Measurements from ENCODE around the gene RBMS3.
"Not testable (repeated sequence)": the region's sequence is repeated elsewhere in the genome, so short reads cannot be mapped to it uniquely, and the experiment has no call there.

RBMS3 gene

DNA sequence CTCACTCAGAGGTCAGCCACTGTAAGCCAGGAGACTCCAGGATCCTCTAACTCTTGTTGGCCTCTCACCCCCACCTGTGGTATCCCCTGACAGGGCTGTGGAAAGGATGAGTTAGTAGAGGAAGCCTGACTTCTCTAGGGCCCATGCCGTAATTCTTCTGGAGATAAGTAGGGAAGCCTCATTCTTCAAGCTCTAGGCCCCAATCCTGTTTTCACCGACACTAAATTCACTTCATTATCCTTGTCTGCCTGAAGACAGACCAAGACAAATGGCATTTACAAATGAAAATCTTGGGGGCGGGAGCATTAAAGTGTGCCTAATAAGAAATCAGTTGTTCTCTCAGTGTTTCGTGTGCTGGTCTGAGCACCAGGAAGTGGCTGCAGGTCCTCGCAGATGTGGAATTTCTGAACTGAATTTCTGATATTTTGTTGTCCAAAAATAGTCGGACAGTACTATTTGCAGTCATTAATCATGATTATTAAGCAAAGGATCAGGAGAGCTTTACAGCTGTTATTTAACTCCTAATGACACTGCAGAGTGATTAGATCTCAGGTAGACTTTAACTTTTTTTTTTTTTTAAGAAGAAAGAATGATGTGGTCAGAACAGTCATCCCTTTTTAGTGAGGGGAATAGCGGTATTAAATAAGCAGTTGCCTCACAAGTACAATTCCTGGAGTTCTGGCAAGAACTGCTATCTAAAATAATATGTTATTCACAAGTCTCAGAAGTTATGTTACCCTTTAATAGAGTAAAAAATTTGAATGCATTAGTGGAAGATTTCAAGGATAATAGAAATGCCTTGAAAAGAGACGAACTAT is 58.4 kb downstream of the RBMS3 start:
- DNase-seq (ENCODE audit: low read depth, low spot score) = no peak

DNA sequence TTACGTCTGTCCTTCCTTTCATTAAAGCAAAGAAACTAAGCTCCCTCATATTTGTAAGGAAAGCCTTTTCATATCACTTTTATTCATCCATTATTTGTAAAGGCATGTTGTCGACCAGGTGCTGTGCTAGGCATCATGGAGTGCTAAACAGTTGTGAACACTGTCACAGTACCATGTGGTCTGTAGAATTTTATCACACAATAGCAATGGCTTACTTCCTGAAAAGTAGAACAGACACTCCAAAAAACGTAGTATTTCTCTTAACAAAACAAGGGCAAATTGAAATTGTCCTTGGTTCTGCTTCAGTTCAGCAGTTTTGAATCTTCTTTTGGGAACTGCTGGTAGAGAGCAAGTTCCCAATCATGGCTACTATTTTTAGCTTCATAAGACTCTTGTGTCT is 63.3 kb downstream of the RBMS3 start:
- no peak for DNase-seq (ENCODE audit: low read depth, low spot score)

DNA sequence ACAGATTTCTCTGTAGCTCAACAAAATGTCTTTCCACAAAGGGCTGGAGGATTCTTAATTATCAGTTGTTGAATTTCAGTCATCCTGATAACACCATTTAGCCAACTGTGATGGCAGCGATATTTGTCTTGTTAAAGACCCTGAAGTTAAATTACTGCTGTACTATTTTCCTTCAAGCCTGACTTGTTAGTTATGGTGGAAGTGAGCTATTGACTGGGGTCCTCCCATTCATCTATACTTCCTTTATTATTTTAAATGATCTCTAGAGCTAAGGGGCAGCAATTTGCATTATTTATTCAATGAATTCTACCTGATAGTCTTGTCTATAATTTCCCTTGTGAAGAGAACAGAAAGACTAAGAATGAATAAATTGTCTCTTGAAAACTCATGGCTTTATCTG is 64.1 kb downstream of the RBMS3 start:
- DNase-seq (ENCODE audit: low read depth, low spot score) = no peak

DNA sequence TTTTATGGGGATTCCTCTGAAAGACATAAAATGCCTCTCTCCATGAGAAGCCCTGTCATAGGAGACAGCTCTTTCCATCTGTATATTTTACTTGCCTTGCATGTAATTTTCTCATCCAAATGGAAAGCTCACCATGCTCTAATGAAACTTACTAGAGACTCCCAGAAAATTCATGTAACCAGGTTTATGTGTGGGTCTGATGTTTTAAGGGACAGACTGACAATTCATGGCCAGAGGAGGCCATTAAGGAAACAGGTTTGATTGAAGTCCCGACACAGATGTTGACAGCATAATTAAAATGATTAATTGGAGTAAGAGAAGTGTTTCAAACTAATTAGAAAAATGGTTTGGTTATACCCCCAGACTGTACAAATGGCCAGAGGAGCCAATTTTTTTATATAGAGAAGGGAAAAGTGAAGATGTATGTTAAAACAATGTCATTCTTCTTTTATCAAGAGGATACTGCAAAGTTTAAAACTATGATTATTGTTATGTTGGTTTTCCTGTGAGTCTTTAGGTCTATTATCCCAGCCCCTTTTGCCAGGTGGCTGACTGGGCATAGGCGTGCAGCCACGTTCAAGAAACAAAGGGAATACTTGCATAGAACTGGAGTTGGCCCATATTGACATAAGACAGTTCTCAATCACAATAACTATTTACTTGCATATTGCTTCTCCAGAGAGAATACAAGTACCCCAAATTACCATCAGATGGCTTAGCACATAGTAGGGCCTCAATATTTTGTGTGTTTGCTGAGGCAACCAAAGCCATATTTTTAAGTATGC is 64.8 kb downstream of the RBMS3 start:
- DNase-seq (ENCODE audit: low read depth, low spot score) = no peak

DNA sequence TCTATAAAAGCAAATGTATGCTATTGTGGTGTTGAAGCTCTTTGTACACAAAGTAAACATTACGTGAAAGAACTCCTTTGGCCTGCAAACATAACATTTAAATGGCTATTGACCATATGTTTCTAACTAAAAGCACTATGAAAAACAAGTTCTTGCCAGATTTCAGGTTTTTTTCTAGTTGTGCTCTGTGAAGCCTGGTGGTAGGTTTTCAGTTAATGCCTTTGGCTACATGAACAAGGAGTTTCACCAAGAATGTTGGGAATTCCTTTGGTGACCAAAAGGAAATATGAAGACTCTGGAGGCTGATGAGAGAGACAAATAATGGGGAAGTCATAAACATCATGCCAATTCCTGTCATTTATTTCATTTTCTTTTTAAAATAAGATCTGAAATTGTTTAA is 66.0 kb downstream of the RBMS3 start:
- no peak for DNase-seq (ENCODE audit: low read depth, low spot score)

DNA sequence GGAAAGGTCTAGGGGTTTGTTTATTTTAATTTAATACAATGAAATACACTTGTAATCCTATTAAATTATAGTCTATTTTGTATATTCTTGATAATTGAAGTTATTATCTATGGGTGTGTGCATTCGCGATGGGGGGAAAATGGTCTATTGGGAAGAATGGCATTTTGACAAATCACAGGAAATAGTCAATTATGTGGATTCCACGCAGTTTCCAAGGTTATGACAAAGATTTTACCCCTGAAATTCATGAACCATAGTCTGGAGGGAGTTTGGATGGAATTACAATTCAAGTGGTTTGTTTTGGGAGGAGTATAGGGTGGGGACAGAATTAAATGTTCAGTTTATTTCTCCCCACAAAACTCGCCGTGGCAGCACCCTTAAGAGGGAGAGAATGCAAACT is 66.5 kb downstream of the RBMS3 start:
- DNase-seq (ENCODE audit: low read depth, low spot score) = no peak

DNA sequence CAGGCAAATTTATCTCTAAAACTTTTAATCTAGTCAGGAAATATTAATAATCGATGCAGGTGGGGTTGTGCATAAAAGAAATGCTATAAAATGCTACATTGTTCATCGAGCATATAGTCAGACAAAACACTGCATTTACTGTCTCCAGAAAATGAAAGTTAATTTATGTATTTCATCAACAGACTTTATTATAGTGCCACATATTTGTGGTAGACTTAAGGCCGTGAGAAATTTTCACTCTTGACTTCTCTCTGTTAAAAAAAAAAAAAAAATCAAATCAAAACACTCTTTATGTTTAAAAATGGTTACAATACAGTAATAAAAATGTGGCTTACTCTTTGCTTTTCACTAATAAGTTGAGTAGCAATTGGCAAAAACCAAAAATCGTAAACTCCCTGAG is 67.4 kb downstream of the RBMS3 start:
- no peak for DNase-seq (ENCODE audit: low read depth, low spot score)

DNA sequence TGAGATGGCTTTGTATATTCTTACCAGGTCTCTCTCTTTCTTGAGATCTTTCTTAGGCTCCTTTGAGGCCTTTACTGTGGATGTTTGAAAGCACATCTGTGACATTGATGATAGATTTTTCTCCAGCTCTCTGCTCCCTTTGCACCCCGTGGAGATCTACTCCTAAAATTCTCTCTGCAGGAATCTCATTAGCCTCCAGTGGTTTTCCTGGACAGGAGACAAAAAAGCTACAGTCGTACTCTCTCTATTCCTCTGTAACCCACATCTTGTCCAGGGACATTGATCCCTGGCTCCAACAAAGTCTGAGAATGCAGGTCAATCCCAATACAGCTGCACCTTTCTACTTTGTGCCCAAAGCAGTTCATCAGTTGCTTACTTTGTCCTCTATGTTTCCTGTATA is 68.2 kb downstream of the RBMS3 start:
- no peak for DNase-seq (ENCODE audit: low read depth, low spot score)

DNA sequence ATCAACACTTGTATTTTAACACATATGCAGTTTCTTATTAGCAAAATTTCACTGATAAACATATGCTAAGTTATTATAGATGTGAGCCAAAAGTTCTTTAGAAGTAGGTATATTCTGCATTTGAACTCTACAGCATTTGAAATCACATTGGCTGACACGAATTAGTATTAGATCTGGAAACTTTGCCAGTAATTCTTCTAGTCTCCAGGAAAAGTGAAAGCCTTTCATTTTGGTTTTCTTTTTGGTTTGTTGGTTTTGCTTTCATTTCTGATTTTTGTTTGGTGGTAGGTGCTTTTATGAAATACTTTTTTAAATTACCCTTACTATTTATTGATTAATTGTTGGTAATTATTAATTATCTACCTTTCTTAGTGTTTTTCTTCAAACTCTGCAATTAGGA is 72.9 kb downstream of the RBMS3 start:
- DNase-seq (ENCODE audit: low read depth, low spot score) = no peak

DNA sequence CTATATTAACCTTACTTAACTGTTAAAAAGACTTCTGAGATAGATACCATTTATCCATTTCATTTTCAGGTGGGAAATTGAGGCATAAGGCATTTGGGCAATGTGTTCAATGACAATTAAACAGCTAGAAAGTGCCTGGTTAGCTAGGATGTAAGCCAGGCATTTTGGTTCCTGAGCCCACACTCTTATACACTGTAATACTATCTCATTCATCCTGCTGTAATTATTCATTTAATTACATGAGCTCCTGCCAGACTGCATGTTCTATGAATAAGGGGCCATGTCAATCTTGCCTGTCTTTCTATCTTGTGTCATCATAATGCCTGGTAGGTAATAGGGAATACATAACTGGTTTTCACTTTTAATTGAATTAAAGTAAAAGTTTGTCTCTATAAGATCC is 74.0 kb downstream of the RBMS3 start:
- no peak for DNase-seq (ENCODE audit: low read depth, low spot score)

DNA sequence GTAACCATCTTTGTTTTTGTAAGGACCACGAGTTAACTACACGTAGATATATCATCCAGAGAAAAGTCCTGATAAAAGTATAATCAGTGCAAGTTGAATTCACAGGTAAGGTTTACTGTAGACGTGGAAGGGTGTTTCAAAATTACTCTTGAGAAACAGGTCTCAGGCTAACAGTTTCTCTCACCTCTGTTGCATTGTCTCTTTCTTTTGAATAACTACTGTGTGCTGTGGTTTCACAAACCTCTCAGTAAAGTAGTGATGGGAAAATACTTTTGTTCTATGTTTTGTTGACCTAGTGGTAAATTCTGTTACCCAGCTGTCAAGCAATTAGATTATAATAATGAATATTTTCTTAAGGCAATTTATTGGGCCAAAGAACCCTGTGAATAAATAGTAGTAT is 75.2 kb downstream of the RBMS3 start:
- DNase-seq (ENCODE audit: low read depth, low spot score) = no peak

DNA sequence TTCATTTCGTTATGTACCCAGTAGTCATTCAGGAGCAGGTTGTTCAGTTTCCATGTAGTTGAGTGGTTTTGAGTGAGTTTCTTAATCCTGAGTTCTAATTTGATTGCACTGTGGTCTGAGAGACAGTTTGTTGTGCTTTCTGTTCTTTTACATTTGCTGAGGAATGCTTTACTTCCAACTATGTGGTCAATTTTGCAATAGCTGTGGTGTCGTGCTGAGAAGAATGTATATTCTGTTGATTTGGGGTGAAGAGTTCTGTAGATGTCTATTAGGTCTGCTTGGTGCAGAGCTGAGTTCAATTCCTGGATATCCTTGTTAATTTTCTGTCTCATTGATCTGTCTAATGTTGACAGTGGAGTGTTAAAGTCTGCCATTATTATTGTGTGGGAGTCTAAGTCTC is 79.4 kb downstream of the RBMS3 start:
- DNase-seq (ENCODE audit: low read depth, low spot score) = not testable (repeated sequence)

DNA sequence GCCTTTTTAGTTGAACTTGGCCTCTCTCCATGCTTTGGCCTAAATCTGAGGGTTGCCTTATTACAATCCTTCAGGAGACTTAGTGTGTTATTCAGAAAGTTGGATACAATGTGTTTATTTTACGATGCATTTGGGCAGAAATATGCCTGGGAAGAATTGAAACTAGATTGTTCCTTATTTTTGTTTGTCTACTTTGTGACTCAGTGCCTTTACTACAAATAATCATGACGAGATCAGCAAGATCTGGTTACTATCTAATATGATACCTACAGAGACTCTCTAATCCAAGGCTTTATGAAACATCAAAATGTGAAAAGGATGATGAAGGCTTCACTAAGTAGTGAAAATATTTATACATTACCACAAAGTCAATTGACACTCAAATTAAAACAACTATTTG is 82.2 kb downstream of the RBMS3 start:
- no peak for DNase-seq (ENCODE audit: low read depth, low spot score)

DNA sequence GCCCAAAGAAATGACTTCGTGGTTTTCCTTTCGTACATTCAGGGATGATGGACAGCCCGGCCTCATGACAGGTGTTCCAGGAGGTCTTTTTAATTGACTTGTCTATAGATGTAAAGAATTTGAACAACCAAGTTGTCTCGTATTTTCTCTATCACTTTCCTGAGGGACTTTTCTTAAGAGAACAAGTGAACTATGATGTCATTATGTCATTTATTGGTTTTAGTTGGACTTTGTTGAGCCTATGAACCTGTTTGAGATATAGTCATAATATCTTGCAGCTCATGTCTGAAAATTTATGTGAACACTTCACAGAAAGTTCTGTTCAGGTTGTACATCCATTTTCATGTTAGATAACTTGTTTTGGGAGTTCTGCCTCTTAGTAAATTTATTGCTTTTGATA is 89.2 kb downstream of the RBMS3 start:
- DNase-seq (ENCODE audit: low read depth, low spot score) = no peak

DNA sequence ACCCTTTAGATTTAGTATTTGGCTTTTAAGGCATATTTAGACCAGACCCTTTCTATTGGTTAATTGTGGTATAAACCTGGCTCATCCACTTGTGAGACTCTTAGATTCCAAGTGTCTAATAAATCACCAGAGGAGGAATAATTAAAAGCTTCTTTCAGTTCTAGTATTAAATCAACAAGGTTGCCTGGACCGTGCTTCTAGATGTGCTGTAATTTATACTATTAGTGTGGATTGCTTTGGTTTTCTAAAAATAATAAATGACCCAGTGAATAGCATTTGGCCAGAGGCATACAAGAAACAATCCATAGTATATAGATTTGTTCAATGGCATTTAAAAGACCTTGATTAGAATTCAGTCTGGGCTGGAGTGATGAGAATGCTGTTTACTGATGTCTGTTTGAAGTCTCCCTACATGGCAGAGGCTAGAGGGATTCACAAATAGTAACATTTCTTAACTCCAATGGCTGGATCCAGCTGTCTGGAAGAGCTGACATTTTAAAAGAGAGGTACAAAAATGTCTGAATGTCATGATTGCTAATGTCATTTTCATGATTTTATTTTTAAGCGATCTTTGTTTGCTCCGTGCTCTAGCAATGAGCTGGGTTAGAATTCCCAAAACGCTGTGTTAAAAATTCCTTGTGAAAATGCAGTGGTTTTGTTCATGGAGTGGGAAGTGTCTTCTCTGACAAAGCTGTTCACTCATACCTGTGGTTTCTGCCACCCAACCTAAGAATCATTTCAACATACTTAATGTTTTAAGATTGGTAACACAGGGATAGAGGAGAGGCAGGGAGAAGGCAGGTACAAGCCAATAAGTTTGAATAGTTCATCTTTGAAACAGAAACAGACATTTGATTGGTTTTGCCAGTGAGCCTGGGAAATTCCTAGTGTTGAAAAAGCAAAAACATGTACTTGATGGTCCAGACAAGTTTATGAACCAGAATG is 89.9 kb downstream of the RBMS3 start:
- DNase-seq (ENCODE audit: low read depth, low spot score) = no peak

DNA sequence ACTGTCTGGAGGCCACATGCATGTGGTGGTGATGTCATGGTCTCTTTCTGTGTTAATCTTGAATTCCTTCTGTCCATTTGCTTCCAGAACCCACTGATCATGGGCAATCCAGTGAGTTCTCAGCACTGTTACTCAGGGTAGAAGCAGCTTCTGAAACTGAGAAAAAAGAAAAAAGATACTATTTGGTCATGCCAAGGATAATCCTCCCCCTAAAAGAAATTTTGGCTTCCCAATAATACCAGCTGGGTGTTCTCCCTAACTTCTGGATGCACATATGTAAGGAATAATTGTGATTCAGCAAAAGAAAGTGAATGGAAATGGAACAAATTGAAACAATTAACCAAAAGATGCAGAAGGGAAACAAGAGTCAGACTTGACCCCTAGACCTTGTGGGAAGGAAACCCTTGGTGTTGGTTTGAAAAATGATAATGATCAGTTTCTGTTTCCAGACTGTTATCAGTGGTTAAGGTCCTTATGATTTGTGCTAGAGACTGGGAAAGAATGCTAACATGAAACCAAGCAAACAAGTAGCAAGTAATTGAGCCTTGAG is 92.3 kb downstream of the RBMS3 start:
- no peak for DNase-seq (ENCODE audit: low read depth, low spot score)

DNA sequence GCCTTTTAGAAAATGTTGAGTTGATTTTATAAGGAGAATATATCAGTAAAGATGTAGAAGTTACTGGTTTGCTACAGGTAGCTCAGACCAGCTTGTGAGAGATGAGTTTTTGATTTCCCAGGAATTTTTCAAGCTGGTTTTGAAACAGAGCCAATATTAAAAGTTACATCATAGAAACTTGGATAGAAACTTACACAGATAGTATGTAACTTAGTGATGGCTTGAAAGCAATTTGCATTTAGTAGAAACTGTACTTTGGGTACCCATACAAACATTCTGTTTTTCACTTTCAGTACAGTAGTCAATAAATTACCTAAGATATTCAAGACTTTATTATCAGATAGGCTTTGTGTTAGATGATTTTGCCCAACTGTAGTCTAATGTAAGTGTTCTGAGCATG is 93.4 kb downstream of the RBMS3 start:
- no peak for DNase-seq (ENCODE audit: low read depth, low spot score)

DNA sequence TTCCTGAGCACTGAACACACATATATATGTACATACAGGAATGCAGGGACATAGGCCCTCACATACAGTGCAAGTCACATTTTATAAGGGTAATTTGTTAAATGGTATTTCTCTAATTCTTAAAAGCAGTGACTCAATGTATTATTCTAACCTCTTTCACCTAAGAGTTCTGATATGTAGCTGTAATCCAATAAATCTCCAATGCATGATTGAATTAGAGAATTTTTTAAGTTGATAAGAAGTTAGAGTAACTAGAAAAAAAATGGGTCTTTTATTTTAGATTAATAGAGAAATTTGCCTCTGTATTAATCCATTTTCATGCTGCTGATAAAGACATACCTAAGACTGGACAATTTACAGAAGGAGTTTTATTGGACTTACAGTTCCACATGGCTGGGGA is 98.2 kb downstream of the RBMS3 start:
- no peak for DNase-seq (ENCODE audit: low read depth, low spot score)

DNA sequence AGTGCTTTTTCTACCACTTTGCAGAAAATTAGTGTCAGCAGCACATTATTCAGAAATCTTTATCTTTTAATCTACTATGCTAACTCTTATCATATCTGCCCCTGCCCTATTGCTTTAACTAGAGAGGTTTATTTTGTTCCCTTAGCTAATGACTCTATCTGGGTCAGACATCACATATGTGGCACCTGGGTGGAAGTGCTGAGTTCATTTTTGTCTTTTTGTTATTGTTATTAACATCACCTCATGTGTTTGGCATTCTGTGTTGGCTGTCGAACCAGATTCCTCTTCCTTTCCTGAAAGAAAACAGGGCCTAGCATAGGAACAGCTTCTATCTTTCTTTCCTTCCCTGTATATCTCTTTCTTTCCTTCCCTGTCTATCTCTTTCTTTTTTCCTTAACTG is 100.7 kb downstream of the RBMS3 start:
- no peak for DNase-seq (ENCODE audit: low read depth, low spot score)

DNA sequence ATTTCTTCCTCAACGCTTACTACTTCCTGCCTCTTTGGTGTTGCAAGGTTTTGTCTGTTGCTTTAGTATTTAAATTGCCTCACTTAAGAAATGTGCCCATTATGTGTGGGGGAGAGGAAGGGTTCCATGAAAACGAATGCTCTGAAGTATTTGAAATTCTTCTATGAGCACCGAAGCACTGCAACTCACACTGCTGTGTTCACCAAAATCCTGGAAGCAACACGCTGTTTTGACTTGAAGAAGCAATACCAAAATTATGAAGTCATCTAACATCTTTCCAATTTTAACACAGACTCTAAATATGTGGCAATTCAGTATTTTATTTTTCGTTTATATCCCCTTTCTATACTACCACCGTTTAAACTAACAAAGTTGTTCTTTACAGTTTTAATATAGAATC is 101.5 kb downstream of the RBMS3 start:
- no peak for DNase-seq (ENCODE audit: low read depth, low spot score)

DNA sequence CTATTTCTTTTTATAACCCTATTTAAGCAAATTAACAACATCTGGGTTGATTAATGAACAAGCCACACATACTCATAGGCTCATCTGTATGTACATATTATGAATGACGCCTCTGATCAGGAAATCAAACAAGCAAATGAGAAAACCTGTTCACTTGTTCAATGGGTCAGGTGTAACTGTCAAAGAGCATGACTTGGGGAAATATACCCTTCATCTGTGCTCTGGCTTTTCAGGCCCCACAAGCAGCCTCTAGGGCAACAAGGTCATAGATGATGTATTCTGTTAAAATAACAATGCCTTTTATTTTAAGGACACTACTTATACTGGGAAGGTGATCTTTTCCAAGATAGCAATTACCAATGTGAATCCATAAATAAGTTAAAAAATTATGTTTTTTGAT is 102.0 kb downstream of the RBMS3 start:
- DNase-seq (ENCODE audit: low read depth, low spot score) = no peak

DNA sequence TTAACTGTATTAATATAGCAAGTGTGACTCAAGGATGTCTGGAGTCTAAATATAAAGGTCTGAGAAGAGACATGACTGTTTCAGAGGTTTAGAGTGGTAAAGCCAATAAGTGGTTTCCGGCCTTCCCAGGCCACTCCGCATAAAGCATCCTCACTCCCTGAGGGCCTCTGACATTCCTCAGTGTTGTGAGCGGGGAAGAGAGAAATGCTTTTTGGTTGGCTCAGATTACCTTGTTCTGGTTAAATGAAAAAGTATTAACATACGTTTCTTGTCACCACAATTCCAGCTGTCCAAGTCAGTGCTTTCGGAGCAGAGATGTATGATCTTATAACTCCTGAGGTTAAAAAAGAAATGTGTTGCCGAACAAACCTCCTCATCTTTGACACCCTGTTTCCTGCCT is 103.8 kb downstream of the RBMS3 start:
- DNase-seq (ENCODE audit: low read depth, low spot score) = no peak
